ENCODE results near the gene CHAC1.

Gene CHAC1

GRCh38 chr15:40952901-40953712, at the start of gene CHAC1:
Gene CHAC1, plus strand, starts transcription at chr15:40953471. Its CDS starts 113 bp downstream, at chr15:40953584.
- DNase-seq, result peak; percentile 94

DNA sequence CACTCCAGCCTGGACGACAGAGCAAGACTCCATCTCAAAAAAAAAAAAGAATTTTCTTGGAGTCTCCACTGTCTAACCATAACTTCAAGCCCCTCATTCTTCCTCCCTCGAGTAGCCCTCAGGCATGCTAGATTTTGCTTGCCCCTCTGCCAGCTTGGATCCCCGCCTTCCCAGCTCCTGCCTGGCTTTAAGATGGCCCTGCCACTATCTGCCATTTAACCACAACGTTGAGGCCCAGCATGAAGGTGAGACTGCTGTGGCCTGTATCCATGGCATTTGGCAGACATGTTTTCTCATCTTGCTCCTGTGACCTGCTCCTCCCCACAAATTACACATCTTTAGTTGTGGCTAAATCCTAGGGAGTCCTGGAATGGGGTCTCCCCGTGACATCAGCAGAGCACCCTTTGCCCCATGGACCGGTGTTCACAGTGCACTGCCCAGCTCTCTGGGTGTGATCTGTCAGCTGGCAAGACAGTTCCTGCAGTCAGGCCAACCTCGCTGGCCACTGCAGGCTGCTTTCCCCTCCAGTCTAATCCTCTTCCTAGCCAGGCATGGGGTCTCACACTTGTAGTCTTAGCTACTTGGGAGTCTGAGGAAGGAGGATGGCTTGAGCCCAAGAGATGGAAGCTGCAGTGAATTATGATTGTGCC, 48.6 kb upstream of the CHAC1 start:
- no peak for DNase-seq

DNA sequence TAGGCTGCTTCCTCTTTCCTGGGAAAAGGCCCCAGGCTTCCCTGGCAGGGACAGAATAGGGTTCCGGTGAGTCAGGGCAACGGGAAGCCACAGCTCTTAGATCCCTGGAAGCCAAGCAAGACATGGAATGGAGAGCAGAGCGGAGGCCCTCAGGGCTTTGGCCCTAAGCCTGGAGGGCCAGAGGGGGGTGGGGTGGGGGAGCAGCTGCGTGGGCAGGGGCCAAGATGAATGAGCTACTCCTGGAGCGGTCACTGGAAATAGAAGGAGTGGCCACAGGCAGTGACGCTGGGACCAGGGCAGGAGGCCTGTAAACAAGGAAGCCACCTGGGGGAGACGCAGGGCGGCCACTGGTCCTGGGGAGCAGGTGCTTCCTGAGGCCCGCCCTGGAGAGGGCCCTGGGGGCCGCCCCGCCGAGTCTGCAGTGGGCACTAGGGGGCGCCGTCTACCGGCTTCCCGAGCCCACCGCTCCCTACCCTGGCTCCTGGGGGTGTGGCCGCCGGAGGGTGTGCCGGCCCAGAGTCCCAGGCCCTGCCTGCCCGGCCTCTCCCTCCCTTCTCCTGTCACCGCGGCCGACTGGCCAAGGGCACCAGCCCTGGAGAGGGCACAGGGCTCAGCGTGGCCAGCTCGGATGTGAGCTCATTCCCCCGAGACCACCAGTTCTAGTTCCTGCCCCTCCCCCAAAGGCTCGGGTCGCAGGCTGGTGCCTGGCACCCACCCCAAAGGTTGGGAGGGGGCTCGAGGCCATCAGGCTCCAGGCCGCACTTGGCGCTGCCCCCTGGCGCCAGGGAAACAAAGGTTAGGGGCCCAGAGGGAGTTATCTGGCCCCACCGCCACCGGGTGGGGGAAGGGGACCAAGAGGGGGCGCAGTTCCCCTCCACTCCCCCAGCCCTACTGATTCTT, 46.9 kb upstream of the CHAC1 start:
- DNase-seq, result peak; percentile 91

DNA sequence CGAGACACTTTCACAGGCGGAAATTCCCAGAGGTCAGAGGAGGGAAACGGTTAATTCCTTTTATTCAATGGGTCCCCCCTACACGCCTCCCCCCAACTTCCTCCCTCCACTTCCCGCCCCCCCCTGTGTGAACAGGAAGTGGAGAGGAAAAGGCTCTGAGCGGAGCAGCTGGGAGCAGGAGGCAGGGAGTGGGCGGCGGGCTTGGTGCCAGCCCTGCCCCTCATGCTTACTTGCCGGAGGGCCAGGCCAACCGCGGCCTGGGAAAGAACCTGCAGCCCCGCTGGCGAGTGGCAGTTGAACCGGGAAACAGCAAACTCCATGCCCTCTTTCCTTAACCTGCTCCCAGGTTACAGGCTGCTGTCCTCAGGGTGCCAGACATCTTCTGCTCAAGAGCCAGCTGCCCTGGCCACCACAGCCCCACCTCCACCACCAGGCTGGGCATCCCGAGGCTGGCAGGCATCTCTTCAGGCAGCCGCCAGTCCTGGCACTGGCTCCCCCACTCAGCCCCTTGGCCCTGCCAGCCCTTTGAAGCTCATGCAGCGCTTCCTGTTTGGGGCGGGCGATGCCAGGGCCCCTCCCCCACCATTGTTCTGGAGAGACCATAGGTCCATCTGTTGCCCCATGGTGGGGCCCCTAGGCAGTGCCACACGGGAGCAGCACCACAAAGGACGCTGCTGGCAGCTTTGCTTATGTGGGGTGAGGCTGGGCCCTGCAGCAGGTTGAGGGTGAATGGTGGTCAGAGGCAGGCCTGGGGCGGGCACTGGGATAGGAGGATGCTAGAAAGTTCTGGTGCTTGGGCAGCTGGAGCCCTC, 46.1 kb upstream of the CHAC1 start:
- peak; percentile 68 for DNase-seq

- DNase-seq, result no peak
Observed at GRCh38 chr15:40908095-40908494, 45.2 kb upstream of the CHAC1 start.

DNA sequence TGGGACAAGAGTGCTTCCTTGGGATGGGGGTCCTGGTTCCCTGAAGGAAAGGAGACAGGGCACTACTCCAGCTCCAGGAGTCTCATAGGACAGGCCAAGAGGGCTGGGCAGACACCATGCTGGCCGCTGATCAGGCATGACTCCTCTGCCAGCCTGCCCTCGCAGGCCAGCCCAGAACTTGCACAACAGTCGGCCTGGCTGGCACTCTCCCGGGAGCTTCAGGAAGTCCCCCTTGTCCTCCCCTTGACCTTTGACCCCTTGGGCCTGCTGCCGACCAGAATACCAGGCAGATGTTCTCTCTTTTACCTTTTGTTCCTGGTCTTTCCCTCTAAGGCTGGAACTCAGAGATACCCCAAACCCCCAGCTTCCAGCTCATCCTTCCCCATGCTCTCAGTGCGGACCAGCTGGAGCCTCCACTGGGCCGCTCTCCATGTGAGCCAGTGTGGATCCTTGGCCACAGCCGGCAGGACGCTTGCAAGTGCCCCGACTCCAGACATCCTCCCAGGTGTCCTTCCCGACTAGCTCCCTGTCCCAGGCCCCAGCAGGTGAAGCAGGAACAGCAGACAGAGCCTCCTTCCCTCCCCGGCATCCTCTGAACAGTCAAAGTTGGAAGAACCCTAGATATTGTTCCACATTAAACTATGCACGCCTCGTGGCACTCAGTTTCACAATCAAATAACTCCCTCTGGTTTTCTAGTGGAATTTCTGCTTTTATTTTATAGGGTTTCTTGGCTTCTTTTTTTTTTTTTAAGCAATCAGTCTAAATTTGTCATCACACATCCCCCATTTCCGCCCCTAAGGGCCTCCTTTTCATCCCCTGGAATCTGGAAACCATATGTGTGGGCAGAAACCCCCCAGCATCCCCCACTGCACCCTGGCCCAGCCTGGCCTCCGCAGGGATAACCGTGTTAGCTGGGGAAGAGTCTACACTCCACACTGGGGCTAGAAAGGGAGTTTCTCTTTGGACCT, 43.3 kb upstream of the CHAC1 start:
- DNase-seq, result no peak

- no peak for DNase-seq
Observed at GRCh38 chr15:40911141-40911540, 42.1 kb upstream of the CHAC1 start.

- DNase-seq, result no peak
Observed at GRCh38 chr15:40911693-40912092, 41.6 kb upstream of the CHAC1 start.

GRCh38 chr15:40912478-40912877, 40.8 kb upstream of the CHAC1 start:
- DNase-seq, result no peak

DNA sequence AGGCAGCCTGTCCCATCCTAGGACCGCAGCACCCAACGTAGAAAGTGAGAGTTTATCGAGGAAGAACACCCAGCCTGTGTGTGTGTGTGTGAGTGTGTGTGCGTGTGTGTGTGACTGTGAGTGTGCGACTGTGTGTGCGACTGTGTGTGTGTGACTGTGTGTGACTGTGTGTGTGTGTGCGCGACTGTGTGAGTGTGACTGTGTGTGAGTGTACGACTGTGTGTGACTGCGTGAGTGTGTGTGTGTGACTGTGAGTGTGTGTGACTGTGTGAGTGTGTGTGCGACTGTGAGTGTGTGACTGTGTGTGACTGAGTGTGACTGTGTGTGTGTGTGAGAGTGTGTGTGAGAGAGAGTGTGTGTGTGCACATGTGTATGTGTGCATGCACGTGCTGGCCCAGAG, 39.3 kb upstream of the CHAC1 start:
- DNase-seq, result no peak

DNA sequence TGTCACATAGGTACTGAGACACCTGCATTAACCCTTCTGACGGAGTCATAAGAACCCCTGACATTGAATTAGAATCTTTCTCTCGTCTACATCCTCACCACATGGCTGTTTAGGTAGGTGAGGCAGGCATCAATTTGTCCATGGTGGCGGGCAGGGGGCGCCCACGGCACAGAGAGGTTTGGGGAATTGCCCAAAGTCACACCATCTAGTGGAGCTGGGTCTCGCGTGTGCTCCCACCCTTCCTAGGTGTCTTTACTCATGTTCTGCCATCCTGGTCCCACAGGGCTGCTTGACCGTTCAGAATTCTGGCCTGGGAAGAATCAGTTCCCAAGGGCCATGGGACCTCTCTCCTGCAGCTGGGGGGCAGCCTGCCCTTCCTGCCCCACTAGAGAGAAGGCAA, 38.8 kb upstream of the CHAC1 start:
- DNase-seq, result no peak

GRCh38 chr15:40915116-40915661, 38.1 kb upstream of the CHAC1 start:
- DNase-seq, result no peak

DNA sequence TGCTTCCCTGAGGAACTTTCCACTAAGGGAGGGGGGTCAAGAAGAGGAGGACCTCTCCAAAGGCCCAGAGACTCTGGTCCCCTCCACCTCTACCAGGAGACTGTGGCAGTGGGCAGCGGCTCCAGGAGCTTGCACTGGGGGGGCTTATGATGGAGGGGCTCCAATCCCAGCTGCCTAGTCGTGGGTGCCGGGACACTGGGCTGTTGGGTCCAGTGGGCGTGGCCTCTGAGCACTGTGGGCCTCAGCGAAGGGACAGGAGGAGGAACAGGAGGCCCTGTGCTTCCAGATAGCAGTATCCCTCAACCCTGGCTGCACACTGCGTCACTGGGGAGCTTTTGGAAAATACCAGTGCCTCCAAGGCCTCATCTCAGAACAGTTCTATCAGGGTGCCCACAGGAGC, 37.6 kb upstream of the CHAC1 start:
- no peak for DNase-seq

- no peak for DNase-seq
Observed at GRCh38 chr15:40917585-40917984, 35.7 kb upstream of the CHAC1 start.

GRCh38 chr15:40918146-40918798, 35.0 kb upstream of the CHAC1 start:
- DNase-seq, result peak; percentile 23

GRCh38 chr15:40918799-40919392, 34.4 kb upstream of the CHAC1 start:
- DNase-seq, result no peak

DNA sequence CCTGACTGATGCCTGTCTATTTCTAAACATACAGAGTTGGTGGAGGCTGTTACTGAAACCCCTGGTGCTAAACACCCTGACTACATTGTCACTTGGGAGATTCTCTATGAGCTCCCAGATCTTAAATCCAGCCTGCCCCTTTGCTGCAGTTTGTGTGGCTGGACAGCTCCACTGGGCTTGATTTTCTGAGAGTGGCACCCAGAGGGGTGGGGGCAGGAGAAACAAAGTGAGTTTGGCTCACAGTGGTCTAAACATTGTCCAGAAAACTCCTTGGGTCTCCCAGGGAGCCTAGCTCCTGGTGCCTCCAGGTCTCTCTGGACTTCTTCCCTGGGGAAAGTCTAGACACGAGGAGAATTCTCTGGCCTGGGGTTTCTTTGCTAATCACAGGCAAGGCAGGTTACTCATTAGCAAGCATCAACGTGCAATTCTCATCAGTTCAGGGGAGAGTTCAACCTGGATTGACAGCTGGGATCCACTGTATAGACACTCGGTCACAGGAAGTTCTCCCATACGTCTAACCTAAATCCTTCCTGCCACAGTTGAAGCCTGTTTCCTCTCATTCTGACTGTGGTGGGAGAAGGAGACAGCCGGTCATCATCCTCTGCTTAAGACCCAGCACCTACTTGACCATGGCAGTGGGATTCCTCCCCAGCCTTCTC, 31.2 kb upstream of the CHAC1 start:
- DNase-seq, result no peak

- DNase-seq, result no peak
Observed at GRCh38 chr15:40922608-40923005, 30.7 kb upstream of the CHAC1 start.

GRCh38 chr15:40923551-40923950, 29.7 kb upstream of the CHAC1 start:
- no peak for DNase-seq

DNA sequence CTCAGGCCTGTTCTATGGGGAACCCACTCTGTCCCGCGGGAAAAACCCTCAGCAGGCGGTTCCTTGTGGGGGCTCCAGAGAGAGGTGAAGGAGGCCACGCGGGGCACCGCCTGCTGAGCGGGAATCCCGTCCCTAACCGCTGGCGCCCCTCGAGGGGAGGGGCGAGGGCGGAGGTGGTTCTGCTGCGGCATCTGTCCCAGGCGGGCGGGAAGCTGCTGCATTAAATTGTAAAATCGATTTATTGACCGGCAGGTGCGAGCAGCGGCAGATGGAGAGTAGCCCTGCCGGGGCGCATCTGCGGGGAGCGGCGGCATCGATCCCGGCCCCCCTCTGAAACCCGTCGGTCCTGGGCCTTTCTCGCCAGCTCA, 27.8 kb upstream of the CHAC1 start:
- no peak for DNase-seq

Data from NCI-H774 (cell line).